ENCODE results near the gene MACROD2.

MACROD2 gene

DNA sequence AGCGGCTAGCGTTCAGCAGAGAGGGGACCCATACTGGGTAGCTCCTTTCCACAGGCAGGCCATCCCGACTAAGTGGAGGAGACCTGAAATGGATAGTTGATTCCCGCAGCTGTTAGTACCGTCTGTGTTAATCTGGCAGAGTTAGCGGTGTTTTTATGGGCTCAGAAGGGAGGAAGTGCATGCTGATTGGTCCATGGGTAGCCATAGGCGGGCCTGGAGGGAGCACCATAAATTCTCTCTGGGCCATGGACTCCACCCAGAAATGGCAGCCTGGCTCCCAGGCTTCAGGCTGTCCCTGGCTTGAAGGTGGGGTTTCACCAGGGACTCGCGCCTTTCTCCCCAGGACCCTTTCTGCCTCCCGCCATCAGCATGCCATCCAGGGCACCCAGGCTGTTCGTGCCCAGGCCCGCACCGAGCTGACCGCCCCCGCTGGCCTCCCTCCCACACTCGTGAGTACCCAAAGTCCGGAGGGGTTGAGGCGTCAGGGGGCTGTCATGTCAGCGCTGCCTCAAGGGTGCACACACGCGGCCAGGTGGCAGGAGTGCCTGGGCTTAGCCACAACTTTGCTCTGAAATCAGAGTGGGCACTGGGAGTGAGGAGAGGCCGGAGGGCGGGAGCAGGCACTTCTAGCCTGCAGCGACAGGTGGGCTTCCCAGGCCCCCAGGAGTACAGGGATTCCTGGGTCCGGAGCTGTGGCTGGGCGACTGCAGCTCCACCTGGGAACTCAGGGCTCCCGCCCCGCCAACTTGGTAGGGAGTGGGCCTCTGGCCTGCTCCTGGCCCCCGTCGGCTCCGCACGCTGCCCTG lies 1036.4 kb downstream of the MACROD2 start:
- DNase-seq = no peak

DNA sequence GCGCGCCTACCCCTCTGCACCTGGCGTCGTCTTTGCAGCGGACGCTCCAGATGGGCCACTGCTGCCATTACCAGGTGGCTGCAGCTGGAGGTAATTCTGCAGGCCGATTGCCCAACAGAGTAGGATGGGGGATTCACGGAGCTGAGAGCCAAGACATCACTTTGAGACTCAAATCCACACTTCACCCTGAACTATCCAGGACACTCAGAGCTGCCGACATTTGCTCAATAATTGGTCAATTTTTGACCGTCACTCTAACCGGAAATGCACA lies 1037.0 kb downstream of the MACROD2 start:
- DNase-seq = no peak

DNA sequence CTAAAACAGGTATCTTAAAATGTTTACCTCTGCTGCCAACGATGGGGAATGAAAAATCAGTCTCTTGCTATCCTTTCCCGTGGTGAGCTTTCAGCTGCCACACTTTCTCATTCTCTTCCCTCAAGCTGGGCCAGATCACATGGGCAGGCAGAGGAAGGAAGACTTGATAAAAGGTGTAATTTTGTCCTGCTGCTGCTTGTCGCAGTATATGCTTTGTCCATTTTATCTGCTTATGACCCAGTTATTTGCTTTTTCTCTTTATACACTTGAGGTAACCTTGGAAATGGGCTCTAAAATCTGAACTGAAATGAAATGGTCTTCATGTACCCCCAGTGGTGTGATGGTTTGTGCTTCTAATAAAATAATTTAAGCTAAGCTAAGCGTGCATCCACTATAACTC lies 1038.0 kb downstream of the MACROD2 start:
- DNase-seq = no peak

DNA sequence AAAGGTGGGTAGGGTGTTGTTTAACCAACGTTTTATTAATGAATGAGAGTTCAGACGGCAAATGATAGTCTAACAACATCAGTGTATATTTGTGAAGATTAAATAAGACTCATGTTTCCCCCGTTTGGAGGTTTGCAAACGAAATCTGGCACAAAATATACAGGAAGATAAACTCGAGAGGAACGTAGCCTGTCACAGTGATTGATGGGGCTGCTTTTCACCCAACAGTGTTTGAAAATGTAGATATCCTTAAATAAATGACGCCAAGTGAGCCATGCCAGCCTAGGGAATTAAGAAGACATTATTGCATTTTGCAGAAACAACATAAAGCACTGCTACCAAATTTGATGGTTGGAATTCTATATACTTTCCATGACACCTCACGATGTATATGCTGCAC lies 1038.6 kb downstream of the MACROD2 start:
- DNase-seq = no peak

DNA sequence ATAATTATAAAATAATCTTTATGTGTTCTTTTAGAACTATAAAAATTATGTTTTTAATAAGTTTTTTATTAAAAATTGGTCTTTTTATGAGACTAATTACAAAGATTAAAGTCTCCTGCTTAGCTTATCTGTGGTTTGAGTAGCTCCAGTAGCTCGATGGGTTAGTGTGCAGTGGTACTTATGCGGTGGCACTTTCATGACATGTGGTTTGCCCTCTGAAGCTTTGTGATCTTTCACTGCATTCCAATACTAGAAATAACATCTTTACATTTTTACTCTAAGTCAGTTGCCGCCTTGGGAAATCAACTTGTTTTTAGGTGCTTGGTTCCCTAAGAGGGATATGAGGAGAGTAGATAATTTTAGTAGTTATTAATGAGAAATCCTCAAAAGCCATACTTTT lies 1041.6 kb downstream of the MACROD2 start:
- DNase-seq = no peak

DNA sequence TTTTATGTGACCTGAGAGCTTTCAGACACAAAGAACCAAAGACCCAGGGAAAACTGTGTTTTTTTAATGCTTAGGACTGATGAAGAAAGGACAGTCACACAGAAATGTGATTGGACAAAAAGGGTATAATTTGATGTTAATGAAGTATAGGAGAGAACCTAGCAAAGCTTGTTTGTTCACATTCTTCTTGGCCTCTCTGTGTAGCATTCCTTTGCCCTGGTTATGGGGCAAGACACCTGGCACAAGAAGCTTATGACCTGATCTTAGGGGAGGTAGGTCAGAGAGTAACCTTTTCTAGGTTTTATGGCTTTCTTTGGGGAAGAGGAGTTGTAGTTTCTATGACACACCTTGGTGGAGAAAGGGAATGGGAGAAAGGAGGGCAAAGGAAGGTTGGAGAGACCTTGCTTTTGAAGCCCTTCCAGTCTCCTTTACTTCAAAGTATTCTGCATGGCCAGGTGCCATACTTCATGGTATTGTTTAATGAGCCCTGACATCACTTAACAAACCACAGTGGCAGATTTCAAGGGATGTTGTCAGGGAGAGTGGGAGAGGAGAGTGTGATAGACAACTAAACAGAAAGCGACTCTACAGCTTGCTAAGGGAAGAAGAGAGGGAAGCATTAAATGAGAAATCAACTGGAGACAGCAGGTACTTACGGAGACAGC lies 1043.9 kb downstream of the MACROD2 start:
- no peak for DNase-seq

DNA sequence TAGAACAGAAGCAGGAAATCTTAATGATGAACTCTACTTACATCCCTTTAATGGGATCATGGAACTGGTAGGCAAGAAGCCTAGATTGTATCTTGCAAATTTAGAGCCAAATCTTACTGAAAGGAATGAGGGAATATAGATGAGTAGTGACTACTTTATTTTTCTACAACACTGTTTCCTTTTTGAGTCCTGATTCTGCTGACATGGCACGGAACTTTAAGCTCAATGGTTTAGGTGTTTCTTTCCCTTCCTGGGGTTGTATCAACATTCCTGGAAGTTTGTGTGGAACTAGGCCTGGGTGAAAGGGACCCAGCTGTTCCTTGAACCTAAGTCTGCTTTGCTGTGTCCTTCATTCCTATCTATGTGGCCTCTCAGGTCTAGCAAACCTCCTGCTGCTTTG lies 1047.4 kb downstream of the MACROD2 start:
- no peak for DNase-seq

DNA sequence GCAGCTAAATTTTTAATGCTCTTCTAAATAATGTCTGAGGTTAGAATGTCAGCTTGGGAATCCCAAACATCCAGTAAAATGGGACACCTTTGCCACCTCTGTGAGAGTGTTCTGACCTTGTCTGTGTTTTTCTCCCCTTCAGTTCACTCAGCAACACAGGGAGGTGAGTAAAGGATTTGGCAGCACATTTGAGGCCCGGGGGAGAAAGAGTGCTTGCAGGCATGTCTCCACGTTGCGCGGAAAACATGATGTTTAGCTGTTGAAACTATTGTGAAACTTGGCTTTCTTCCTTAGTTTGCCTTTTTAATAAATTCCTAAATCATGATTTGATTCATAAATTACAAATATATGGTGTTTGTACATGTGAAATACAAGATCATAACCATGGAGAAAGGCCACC lies 1049.9 kb downstream of the MACROD2 start:
- DNase-seq = no peak

DNA sequence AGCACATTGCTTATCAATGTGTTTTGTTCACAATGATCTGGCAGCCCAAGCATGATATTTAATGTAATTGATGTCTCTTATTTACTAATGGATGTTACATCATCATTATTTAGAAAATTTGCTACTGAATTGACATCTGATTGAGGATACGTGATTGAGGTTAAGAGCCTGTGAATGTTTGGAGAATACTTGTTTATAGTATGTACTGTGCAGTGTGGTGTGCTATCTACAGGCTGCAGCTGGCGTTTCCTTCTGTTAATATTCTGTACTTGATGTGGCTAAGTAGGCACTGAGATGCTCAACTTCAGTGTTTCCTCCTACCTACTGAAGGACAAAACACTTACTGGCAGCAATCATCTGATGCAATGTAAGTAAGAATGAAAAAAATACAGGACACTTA lies 1051.7 kb downstream of the MACROD2 start:
- DNase-seq = no peak

DNA sequence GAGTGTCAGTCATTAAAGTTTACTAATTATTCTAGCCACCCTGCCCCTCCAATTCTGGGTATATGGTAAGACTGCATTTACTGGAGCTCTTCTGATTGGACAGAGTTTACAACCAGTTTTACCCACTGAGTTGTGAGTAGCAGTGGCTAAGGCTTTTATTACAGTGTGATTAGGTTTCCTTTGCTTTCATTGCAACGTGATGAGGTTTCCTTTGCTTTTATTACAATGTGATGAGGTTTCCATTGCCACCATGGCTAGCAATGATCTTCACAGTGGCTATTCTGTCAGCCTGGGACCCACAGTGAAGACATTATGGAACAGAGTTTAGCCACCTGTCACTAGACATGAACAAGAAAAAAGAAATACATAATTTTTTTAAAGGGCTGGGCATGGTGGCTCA lies 1052.3 kb downstream of the MACROD2 start:
- DNase-seq = no peak

DNA sequence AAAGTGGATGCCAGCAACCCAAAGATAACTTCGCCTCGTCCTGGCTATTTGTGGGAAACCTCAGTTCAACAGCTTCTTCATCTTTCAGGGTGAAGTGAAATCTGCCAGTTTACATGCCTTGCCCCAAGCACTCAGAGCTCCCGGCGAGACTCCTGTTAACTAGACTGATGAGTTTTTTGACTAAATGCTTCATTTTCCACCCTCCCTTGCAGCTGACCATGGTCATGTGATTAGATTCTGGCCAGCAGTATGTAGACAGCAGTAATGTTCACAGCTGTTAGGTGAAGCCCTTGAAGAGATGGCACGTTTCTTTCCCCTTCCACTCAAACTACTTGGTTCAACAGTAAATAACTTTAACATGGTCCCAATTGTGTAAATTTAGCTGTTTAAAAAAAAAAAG lies 1060.9 kb downstream of the MACROD2 start:
- DNase-seq = no peak

DNA sequence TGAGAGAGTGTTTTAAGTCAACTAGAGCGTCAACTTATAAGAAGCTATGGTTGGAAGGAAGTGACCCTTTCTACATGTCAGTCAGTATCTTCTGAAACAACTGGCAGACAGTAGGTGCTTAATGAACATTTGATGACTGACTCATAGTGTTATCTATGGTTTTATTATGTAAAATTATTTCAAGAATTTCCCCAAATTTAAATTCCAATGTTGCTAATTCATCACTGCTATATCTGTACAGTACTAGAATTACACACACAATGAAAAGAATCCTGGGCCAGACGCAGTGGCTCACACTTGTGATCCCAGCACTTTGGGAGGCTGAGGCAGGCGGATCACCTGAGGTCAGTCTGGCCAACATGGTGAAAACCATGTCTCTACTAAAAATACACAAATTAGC lies 1063.5 kb downstream of the MACROD2 start:
- no peak for DNase-seq

DNA sequence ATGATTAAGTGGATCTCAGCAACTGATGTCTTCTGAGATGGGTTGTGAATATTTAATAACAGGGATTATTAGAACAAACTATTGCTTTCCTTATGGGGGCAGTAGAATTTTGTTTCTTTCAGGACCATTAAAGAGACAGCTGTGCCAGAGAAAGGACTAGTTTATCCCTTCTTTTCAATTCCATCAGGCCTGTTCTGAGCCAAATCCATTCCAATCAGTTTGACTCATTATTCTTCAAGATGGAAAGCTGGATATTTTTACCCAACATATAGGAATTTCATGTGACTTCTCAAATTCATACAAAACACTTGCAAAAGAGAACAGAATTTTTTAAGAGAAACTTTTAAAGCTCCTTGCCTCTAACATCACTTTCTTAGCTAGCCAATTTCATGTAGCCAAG lies 1064.1 kb downstream of the MACROD2 start:
- no peak for DNase-seq

DNA sequence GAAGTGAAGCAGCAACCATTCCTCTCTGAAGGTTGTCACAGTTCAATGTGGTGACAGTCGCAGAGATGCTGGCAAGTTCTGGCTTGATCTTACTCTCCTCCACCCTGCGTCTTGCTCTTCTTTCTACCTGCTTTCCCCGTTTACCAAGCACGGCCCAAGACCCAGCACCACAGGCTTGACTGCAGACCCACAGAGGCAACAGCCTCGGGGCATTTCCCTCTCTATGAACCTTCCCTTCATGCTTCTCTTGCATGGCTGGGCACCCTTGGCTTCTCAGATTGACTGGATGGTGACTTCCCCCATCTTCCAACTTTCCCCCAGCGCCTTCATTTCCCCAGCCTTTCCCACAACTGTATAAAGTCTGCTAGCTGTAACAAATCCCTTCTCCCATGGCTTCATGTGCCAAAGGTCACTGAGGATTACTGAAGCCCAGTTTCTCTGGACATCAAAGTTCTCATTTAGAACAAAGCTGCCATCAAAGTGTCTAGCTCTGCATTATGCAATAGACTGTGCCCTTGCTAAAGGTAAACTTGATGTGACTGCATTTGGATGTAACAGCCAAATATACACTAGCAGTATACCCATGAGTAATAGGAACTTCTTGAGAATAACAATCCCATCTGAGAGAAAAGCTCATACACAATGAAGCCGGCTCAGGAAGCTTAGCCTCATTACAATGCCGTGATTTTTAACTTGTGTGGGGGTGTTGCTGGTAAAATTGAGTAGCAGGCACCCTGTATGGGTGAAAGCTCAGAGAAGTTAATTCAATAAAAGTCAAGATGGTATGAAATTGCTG lies 1065.1 kb downstream of the MACROD2 start:
- DNase-seq = no peak

DNA sequence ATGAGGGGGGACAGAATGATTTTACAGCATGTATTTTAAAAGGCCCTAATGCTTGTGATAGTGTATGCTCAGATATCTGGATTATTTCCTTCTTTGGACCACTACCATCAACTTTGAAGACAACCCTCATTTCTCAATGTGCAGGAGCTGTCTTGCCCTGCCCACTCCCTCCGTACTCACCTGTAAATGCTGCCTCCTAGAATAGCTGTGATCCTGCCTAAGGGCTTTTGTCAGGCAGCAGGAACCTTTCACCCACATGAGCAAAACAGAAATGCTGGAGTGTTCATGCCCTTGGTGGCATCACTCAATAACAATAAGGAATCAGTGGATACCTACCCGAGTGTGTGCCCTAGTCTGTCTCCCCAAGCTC lies 1065.7 kb downstream of the MACROD2 start:
- no peak for DNase-seq

DNA sequence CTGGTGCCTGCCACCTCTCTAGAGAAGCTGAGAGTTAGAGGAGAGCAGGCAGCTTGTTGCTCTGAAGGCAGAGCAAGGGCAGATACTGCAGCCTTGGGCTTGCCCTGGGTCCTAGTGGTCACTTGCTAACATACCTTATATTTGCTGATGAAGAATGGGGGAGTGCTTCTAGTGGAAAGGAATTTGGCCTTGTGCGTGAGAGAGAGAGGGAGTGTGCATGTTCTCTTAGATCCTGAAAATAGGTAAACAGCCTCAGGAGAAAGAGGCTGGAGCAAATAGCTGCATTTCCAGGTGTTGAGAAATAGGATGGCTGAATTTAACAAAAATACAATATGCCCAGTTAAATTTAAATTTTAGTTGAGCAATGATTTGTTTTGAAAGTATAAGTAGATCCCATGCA lies 1066.6 kb downstream of the MACROD2 start:
- no peak for DNase-seq

DNA sequence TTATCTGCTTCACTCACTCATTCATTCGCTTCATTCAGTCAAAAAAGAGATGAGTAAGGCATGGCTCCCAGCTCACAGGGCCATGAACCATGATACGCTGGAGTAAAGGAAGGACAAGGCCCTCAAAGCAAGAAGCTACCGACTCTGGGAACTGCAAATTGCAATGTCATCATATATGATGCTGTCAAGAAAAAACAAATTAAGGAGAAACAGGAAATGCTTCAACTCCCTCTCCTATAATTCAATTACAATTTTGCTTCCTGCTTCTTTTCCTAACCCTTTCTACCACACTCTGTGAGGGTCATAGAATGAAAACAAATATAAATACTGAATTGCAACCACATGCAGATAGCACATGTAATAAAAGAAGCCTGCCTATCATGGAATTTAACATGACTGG lies 1067.8 kb downstream of the MACROD2 start:
- DNase-seq = no peak

DNA sequence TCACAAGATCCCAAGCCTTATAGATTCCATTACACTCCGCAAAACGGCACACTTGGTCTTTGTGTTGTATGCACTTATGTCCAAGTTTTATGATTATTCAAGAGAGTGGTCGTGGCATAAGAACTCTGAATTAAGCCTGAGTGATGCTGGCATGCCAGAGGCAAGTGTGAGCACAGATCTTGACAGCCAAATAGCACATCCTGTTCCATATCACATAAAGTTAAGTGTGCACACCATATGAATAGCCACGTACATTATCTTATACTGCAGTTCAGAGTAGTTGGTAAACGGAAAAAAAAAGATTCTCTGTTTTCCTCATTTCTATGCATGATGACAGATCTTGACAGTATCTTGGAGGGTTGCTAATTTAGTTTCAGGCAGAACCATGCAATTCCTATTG lies 1069.4 kb downstream of the MACROD2 start:
- DNase-seq = no peak

DNA sequence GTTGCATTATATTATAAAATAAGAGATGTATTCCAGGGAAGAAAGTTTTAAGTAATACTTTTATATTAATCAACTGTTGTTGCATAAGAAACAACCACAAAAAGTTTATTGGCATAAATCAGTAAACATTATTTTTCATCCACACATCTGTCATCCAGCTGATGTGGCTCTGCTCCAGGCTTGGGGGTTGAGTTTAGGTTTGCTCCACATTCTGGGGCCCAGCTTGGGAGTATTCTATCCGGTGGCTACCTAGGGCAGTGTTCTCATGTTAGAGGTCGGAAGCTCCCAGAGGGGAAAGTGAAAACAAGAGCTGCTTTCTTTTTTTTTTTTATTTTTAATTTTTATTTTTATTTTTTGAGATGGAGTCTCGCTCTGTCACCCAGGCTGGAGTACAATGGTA lies 1070.5 kb downstream of the MACROD2 start:
- DNase-seq = no peak

DNA sequence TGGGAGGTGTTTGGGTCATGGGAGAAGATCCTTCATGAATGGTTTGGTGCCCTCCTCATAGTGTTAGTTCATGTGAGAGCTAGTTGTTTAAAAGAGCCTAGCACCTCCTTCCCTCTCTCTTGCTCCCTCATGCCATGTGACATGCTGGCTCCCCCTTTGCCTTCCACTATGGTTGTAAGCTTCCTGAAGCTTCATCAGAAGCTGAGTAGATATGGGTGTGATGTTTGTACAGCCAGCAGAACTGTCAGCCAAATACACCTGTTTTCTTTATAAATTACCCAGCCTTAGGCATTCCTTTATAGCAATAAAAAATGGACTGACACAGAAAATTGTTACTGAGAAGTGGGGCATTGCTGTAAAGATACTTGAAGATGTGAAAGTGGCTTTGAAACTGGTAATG lies 1073.2 kb downstream of the MACROD2 start:
- DNase-seq = no peak

DNA sequence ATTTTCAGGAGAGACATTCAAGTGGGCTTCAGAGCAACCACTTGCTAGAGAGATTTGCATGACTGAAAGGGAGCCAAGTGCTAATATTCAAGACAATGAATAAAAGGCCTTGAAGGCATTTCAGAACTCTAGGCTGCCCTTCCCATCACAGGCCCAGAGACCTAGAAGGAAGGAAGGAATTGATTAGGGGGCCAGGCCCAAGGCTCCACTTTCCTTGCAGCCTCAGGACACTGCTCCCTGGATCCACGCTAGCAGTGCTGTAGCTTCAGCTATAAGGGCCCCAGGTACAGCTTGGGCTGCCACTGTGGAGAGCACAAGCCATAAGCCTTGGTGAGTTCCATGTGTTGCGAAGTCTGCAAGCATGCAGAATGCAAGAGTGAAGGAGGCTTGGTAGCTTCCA lies 1074.0 kb downstream of the MACROD2 start:
- no peak for DNase-seq

DNA sequence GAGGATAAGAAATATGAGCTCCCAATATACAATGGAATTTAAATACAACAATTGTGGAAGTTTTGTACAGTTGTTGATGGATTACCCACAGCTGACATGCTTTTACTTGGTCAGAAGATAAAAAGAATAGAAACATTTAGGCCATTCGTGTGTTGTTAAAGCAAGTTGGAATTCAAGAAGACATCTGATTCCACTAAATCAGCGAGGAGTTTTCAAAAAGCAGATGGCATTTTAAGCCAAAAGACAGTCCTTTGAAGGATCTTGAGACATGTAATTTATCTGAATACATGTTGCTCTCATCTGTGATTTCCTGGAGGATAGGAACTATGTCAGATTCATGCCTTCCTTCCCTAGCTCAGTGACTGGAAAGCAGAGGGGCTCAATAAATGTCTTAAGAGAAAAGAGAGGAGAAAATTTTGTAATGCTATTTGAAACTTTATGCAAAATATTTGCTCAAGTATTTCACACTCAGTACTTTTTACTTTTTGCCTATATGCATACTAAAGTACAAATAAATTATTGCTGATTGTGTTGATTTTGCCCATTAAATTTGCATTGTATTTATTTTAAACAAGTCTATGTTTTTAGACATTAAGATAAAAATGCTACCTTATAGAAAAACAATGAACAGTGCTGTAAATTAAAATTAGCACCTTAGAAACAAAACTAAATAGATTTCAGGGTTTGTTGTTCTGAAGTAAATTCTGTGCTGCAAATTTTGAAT lies 1075.9 kb downstream of the MACROD2 start:
- no peak for DNase-seq

DNA sequence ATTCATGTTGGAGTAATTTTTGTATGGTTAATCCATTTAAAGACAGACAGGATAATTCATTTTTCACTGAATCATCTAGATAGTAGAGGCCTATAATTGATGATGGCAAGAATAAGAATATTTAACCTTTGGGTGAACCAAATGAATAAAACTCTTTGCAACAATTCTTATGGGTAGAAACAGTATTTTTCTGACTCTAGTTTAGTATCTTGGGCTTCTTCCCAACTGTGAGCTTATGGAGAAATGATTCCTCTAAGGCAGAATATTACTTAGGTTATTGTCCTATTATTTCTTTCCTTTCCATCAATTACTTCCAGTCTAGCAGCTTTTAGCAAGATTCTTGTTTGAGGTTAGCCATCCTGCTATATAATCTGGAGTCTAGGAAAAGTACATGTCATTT lies 1077.0 kb downstream of the MACROD2 start:
- DNase-seq = no peak

DNA sequence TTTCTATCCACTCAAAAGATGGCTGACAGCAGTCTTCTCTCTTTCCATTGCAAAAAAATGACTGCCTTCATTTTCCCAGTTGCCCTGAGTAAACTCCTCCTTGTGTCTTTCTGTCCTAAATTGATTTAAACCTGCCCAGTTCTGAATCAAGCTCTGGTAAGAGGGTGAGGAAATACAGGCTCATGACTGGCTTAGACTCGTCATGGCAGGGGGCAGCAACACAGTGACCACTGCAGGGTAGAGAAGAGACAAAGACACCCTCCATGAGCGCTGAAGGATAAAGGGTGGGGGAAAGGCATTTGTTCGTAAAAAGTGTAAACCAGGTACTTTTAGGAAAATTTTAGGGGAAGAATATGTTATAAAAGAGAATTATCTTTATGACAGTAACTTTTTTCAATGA lies 1080.3 kb downstream of the MACROD2 start:
- no peak for DNase-seq

All from midbrain (tissue), 1 donor.